ENCODE data around the gene BANK1.

BANK1 gene

GRCh38 chr4:102036619-102037376 is 246.3 kb downstream of the BANK1 start:
- no peak for DNase-seq

- no peak for DNase-seq
Measured at GRCh38 chr4:102037566-102037965, 247.0 kb downstream of the BANK1 start.

GRCh38 chr4:102042871-102043802 is 252.6 kb downstream of the BANK1 start:
- no peak for DNase-seq

GRCh38 chr4:102047616-102048015 is 257.1 kb downstream of the BANK1 start:
- DNase-seq = no peak

GRCh38 chr4:102055805-102056204 is 265.3 kb downstream of the BANK1 start:
- no peak for DNase-seq

- no peak for DNase-seq
Measured at GRCh38 chr4:102057122-102057521, 266.6 kb downstream of the BANK1 start.

GRCh38 chr4:102061133-102061532 is 270.6 kb downstream of the BANK1 start:
- DNase-seq = no peak

- DNase-seq = no peak
Measured at GRCh38 chr4:102064747-102065442, 274.4 kb downstream of the BANK1 start.

- no peak for DNase-seq
Measured at GRCh38 chr4:102076622-102077021, 286.1 kb downstream of the BANK1 start.

- no peak for DNase-seq
Measured at GRCh38 chr4:102080184-102080583, 289.7 kb downstream of the BANK1 start.

- no peak for DNase-seq
Measured at GRCh38 chr4:102089850-102090621, 299.5 kb downstream of the BANK1 start.

GRCh38 chr4:102091656-102092055 is 301.1 kb downstream of the BANK1 start:
- no peak for DNase-seq

- no peak for DNase-seq
Measured at GRCh38 chr4:102094481-102094880, 304.0 kb downstream of the BANK1 start.

GRCh38 chr4:102103368-102103767 is 312.8 kb downstream of the BANK1 start:
- DNase-seq = no peak

GRCh38 chr4:102104278-102104677 is 313.7 kb downstream of the BANK1 start:
- no peak for DNase-seq

- no peak for DNase-seq
Measured at GRCh38 chr4:102105983-102106382, 315.5 kb downstream of the BANK1 start.

- no peak for DNase-seq
Measured at GRCh38 chr4:102114118-102114630, 323.6 kb downstream of the BANK1 start.

- no peak for DNase-seq
Measured at GRCh38 chr4:102116121-102116520, 325.6 kb downstream of the BANK1 start.

GRCh38 chr4:102120846-102121245 is 330.3 kb downstream of the BANK1 start:
- no peak for DNase-seq
